Hematopoietic multipotent progenitor cell treated with erythropoietin and hydrocortisone succinate and interleukin-3 and kit ligand, for 4 days (in vitro differentiated cells): ENCODE measurements around the gene INTS11.

Experiments
- DNase-seq: peaks from one replicate; pipeline ENCODE4 v3.0.0-alpha.2; 2015

The INTS11 gene

DNA sequence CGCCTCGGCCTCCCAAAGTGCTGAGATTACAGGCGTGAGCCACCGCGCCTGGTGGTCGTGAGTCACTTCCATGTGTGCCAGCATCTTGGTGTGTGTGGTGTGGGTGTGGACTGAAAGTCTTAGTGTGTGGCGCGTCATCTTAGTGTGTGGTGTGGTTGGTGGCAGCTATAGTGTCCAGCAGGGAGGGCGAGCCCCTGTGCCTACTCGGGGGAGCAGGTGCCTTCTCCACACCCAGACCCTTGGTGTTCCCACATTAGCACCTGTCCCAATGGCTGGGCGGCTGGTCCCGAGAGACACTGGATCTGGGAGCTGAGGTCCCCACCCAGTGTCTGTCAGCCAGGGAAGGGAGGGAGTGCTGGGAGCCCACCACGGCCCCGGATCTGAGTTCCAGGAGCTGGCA is 41.5 kb downstream of the INTS11 start:
- peak; percentile 29 for DNase-seq

DNA sequence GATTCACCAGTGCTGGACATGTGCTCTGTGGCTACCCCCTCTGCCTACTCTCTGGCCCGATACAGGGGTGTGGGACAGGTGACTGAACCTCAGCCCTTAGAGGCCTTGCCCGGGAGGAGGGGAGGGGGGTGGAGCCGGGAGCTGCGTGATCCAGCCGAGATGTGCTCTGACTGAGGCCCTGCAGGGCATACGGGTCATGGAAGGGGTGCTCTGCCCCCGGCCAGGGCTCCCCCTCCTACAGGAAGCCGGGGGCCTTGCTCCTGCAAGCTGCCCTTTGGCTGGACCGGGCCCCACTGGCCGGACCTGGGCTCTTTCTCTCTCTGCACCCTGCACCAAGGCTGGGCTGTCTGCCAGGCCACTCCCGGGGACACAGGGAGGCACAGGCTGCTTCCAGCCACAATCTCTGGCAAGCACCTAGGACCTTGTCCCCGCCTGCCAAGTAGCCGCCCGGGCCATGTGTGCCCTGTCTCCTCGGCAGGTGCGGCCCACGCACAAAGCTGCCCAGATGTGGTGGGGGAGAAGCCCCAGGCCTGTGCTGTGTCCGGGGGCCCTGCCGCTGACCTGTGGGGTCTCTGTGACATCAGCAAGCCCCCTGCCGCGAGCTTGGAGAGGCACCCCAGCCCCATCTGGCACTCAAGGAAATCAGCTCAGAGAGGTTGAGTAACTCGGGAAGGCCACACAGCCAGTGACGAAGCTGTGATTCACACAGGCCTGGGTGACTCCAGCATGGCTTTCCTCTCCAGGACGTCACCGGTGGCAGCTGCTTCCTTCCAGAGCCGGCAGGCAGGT is 42.7 kb downstream of the INTS11 start:
- DNase-seq, result no peak

DNA sequence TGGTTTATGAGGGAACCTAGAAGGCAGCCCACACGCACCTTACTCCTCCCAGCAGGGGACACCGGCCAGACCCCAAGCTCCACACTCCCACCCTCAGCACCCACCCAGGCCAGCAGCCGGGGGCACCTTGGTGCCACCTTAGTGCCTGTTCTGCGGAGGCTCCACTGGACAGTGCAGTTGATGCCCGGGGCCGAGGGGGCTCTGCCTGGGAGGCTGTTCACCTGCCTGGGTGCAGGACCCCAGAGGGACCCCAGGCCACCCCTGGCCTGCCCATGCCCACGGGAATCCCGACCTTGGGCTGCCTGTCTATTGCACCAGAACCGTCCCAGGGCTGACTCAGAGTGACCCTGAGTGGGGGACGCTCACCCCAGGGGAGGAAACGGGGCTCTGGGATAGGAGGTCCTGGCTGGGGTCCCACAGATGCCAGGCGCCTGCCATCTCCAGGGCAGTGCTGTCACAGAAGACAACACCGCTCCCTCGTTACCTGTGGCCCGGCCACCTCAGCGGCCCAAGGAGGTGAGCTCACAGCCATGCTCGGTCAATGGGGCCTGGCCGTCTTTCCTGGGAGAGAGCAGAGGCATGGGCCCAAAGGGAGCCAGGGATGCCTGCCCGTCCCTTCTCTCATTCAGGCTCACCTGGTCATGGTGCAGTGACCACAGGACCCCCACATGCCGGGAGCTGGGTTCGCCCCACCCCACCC is 43.5 kb downstream of the INTS11 start:
- DNase-seq, result no peak

DNA sequence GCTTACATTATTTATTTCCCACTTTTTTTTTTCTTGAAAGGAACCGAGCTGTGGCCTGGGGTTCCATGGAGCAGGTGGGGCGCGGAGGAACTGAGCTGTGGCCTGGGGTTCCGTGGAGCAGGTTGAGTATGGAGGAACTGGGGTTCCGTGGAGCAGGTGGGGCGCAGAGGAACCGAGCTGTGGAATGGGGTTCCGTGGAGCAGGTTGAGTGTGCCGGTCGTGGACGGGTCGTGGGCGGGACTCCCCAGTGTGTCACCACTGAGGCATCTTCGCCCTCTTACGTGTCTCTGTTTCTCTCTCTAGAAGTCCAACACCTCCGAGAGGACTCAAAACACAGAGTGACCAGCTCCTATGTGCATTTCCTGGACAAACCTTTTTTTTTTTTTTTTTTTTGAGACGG is 45.4 kb downstream of the INTS11 start:
- no peak for DNase-seq

DNA sequence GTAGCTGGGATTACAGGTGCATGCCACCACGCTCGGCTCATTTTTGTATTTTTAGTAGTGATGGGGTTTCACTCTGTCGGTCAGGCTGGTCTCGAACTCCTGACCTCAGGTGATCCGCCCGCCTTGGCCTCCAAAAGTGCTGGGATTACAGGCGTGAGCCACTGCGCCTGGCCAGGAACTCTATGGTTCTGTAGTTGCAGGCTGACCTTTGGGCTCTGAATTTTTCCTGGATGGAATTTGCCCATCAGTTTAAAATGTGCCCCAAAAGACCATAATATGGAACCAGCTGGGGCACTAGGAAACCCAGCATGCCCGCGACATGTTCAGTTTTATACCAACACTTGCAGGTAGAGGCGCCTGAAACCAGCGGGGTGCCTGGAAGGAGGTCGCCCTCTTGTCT is 45.8 kb downstream of the INTS11 start:
- DNase-seq, result no peak

DNA sequence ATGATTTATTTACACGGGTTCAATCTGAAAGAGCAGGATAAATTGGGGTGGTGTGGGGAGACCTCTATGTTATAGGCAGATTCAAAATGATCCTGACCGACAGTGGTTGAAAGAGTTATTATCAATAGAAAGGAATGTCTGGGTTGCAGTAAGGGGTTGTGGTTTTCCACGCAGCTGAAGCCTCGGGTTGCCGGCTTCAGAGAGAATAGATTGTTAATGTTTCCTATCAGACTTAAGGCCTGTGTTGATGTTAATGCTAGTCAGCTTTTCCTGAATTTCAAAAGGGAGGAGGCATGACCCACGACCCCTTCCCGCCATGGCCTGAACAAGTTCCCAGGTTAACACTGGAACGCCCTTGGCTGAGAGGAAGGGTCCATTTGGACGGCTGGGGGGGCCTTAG is 48.6 kb downstream of the INTS11 start:
- DNase-seq, result no peak

DNA sequence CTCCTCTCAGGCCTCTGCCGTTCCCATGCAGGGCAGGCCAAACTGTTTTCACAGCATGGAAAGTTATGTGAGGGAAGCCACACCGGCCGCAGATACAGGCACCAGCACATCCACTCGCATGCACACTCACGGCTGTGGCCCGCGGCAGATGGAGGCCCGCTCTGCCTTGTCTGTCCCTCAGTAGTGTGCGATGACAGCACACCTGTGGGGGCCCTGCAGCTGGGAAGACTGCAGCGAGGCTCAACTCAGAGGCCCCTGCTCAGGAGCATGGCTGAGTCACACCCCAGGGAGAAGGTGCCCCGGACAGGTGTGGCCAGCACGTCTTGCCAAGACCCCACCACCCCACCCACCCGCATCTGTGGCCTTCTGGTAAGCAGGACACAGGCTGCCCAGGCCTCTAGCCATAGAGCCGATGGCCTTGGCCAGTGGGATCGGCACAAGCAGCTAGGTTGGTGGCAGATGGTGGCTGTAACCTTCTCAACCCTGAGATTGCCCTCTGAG is 49.5 kb downstream of the INTS11 start:
- no peak for DNase-seq

DNA sequence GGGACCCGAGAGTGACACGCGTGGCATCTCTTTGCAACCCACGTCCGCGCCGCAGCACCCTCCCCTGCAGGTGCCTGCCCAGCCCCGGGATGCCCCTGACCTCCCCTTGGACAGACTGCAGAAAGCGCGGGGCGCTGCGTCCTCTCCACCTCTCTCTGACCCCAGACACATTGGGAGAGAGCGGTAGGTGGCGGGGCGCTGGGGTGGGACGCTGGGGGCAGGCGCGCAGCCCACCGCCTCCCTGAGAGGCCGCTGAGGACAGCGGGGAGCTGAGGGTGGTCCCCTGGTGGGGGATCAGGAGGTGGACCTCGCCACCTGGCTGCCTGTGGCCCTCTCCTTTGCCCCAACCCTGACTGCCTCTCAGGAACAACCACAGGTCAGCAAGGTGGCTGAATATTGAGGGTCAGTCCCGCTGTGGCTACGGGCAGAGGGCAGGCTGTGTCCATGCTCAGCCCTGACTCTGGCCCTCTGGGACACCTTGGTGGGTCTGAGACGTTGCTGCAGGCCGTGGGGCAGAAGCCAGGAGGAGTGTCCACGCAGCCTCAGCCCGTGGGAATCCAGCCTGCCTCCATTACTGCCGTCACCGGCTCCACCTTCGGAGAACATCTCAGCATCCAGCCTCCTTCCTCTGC is 50.0 kb downstream of the INTS11 start:
- DNase-seq, result no peak

DNA sequence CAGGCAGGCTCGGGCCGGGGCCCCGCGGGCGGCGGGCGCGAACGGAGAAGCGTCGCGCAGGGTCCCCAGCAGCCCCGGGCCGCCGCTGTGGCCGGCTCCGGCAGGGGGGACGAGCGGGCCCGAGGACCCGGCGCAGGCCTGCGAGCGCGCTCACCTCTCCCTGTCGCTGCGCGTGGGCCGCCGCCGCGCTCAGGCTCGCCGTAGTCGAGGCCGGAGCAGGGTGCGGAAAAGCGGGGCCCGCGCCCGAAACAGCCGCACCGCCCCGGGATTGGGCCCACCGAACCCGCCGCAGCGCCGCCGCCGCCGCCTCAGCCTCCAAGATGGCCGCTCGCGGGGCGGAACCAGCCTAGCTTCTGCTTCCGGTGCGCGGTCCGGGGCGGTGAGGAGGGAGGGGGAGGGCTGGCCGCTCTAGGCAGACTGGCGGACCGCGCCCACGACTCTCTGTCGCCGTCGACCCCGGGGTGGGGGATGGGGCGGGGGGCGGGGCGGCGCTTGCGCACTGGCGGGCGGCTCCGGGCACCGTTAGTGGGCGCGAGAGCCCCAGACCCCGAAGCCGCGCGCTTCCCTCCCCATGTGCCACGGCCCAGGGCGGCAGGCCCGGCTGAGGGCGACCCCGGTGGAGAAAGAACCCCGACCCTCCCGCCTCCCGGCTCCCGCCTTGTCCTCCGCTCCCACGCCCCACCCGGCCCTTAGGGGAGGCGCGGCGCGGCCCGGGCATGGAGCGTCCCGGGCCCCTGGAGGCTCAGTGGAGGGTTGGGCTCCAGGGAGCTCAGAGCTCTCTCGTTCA is 50.8 kb downstream of the INTS11 start, which contains the start of gene UBE2J2:
Gene UBE2J2 (minus strand): TSS at position 343 of the 787 bp plus-strand sequence. CDS start 5,862 bp downstream, outside the sequence.
- peak; percentile 96 for DNase-seq

DNA sequence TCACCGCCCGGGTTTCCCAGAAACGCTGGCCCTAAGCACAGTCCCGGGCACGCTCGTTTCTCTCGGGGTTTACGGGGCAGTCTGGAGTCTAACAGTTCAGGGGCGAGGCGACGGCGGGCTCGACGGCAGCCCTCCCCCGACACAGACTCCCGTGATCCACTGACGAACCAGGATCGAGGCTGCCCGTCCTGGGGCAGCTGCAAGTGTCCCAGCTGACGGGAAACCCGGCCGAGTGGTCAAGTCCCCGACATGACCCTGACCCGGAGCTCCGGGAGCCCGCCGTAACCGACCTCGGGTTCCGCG is 51.3 kb downstream of the INTS11 start:
- DNase-seq, result no peak

DNA sequence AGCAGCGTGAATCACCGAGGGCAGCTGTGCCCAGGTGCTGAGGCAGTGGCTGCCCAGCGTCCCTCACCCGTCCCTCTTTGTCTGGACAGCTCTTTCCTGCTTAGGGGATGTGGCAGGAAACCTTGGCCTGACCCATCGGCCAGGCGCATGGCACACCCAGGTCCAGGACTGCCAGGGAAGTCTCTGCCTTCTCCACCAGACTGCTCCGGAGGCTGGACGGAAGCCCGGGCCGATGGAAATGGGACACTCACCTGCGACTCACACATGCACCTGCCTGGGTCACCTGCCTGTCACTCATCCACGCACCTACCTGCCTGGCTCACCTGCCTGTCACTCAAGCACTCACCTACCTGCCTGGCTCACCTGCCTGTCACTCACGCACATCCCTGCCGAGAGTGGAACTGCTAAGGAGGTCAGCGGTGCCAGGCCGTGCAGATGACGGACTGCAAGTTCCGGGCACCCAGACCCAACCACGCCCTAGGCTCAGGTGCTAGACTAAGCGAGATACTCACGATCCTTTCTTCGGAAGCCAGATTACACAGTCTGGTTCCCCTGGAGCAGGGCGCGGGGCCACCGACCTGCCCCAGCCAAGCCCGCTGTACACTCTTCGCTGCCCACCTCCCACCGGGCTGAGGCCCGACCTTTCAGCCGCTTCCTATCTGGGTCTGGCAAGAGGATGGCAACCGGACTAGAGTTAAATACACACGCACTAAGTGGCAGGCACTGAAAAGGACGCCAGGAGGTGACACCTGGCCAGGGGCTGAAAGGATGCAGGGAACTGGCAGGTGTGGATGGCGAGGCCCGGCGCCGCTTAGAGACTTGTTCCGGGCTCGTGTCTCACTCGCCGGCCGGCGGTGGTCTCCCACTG is 51.9 kb downstream of the INTS11 start:
- peak; percentile 25 for DNase-seq

DNA sequence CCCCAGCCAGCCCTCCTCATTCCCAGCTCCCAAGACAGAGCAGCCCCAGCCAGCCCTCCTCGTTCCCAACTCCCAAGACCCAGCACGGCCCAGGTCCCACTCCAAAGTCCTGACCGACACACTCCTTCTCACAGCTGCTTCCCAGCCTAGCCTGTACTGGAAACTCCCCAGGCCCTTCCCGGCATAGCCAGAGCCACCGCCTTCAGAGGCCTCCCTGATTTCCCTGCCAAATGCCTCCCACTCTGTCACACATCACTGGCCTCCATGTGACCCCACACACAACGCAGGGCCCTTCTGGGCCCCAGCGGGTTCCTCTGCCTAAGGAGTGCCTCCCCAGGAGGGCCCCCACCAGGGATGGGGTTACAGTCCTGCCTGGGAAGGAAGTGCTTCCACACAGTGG is 53.6 kb downstream of the INTS11 start:
- no peak for DNase-seq

DNA sequence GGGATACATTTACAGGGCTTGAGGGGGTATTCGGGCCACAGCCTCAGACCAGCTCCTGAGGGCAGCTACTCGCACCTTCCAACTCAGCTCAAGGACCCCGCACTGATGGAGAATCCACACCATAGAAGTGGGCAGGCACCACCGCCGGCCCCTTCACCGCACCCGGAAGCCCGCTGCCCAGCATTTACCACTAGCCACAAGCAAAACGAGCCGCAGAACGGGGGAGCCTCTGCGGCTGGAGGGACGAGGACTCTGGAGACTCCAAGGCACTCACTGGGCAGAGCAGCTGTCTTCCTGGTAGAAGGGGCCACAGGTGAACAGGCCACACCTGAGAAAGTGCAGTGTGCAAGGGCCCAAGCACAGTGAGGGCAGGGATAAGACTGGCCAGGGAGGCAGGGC is 56.2 kb downstream of the INTS11 start:
- DNase-seq, result no peak

DNA sequence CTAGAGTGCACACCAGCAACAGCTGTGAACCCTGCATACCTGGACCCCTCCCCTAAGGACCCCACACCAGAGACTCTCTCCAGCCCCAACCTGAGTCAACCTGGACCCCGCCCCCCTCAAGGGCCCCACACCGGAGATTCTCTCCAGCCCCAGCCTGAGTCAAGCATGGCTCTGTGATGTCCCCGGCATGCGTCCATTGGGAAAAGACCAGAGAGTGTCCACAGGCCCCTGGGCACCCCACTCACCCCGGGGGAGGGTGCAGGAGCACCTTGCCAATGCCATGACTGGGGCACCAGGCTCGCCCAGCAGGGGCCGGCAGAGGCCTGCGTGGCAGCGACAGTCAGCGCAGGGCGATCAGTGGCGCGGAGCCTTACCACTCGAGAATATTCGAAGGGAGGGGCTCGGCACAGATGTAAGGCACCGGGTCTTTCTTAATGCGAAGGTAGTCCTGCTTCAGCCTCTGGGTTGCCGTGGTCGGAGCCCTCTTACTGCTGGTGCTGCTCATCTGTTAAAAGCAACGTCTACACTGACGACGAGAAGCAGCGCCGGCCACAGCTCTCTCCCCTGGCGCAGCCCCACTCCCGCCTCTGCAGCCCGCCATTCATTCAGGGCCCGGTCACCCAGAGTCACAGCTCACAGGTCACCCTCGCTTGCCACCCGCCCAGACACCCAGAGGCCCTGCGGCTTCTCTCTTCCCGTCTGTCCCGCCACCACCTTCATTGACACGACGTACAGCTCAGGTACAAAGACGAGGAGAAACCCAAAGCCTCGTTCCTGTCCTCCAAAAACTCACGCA is 56.8 kb downstream of the INTS11 start:
- no peak for DNase-seq

DNA sequence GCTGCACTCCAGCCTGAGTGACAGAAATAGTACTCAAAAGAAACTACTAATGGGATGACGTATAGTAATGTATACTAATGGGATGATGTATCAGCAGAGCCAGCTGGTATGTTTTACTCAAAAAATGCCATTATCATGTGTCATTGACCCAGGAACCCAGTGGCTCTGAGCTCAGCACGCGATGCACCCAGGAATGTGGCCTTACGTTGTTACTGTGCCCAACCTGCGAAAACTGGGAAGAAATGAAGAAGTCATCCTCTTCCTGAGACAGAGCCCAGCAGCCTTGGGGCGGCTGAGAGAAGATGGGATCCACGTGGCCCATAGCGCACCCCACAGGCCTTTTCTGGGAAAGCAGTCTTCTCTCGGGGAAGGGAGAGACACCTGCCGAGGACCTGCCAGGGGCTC is 59.6 kb downstream of the INTS11 start:
- DNase-seq, result peak; percentile 48

DNA sequence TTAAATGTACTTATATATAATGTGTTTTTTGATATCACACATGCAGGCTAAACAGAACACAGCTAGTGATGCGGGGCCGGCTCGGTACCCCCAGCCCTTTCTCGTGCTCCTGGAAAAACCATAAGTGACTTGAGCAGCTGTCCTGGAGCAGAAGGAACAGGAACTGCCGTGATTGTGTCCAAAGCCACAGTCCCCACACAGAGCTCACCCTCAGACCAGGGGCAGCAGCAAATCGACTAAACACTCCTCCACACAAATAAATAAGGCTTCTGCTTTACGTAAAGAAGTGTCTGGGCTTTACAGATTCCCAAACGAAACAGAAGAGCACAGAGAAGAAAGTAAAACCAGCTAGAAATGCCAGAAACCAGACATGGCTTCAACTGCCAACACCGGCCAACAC is 60.4 kb downstream of the INTS11 start:
- DNase-seq, result no peak

DNA sequence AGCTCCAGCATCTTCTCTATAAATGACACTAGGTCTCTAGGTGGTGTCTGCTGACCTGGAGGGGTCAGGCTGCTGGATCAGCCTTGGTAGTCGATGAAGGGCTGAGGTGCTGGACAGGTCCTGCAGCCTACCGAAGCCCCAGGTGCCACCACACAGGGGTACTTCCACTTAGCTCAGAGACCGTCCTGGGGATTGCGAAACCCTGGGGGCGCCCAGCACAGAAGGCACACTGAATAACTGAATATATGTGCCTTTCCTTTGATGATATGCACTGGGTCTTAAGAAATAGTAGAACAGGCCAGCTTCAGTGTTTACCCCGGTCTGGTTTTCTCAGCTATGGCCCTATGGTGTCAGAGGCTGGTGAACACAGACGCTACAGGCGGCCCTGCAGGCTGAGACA is 61.7 kb downstream of the INTS11 start:
- DNase-seq, result no peak

DNA sequence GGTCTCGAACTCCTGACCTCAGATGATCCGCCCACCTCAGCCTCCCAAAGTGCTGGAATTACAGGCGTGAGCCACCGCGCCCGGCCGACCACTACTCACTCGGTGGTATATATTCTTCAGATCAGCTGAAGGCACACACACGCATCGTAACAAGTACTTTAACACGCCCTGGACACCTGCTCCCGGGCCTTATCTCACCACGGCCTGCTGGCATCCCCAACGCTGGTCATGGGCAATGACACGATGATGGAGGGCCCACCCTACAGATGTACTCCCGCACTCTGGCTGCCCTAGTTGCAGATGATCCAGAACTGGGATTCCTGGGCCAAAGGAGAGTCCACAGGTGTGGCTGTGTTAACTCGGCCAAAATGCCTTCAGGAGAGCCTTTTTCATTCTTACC is 62.4 kb downstream of the INTS11 start:
- peak; percentile 71 for DNase-seq
